Upper lobe of left lung (tissue), 6 donors: ENCODE measurements around the gene GALNS. TPM values are rescaled to one million over a fixed set of nuclear protein-coding genes. Genes with fewer than 3 reads are reported as not detected.

Source experiments
- ATAC-seq, 2 donors: fragments of 200-7000 bp; cut with Tn5 transposase; one replicate each; pipeline ENCODE4 v1.9.1; 2022; ENCODE audit warnings: mild to moderate bottlenecking in 2 of 2, moderate library complexity in 2 of 2; ENCODE audit not compliant: low FRiP score in 2 of 2
- DNase-seq, 2 donors: peaks; one replicate each; pipeline ENCODE4 v3.0.0-alpha.2; 2019 to 2020
- H3K27ac ChIP-seq, 4 donors: fragments of 200-600 bp; sonication (generic); one replicate each; pipeline ENCODE4 v1.5.1; 2016 to 2019
- H3K27me3 ChIP-seq, 4 donors: fragments of 200-600 bp; sonication (generic); one replicate each; pipeline ENCODE4 v1.5.1; 2017 to 2019
- H3K36me3 ChIP-seq, 4 donors: fragments of 200-600 bp; sonication (generic); one replicate each; pipeline ENCODE4 v1.5.1; 2016 to 2019
- H3K4me1 ChIP-seq, 4 donors: fragments of 200-600 bp; sonication (generic); one replicate each; pipeline ENCODE4 v1.5.1; 2018 to 2019
- H3K4me3 ChIP-seq, 4 donors: fragments of 200-600 bp; sonication (generic); one replicate each; pipeline ENCODE4 v1.5.1; 2017 to 2019; ENCODE audit warnings: mild to moderate bottlenecking in 2 of 4, moderate library complexity in 1 of 4
- H3K9me3 ChIP-seq, 4 donors: fragments of 200-600 bp; sonication (generic); one replicate each; pipeline ENCODE4 v1.5.1; 2018 to 2019
- CTCF ChIP-seq, 6 experiments: fragments of 450-650 bp in 4 of 6; fragments of 200-600 bp in 2 of 6; sonication (generic) in 2 of 6; IDR thresholded peaks; one replicate each; pipeline ENCODE4 v1.5.1; 2016 to 2019; ENCODE audit warnings: antibody characterized with exemption in 6 of 6
- EP300 ChIP-seq, 4 donors: sonication (generic); formaldehyde crosslinking; IDR thresholded peaks; one replicate each; pipeline ENCODE4 v1.5.1; 2017; ENCODE audit warnings: antibody characterized with exemption in 4 of 4, control low read depth in 2 of 4
- POLR2A ChIP-seq, 4 donors: fragments of 450-650 bp; IDR thresholded peaks; one replicate each; pipeline ENCODE4 v1.5.1; 2016 to 2017; ENCODE audit warnings: antibody characterized with exemption in 4 of 4, mild to moderate bottlenecking in 2 of 4
- POLR2AphosphoS5 ChIP-seq, 2 donors: sonication (generic); formaldehyde crosslinking; IDR thresholded peaks; one replicate each; pipeline ENCODE4 v1.5.1; 2017; ENCODE audit warnings: antibody characterized with exemption in 2 of 2
- whole genome bisulfite sequencing, 2 donors: methylation state at CpG; one replicate each; pipeline ENCODE4 v1.1.5; 2017 to 2018; 5-methylcytosine and 5-hydroxymethylcytosine counted together
- total RNA-seq, 6 donors: library from RNA; depleted of rRNA in 4 of 6; stranded (reverse); fragments of >200 nt in 4 of 6; gene quantifications; one replicate each; pipeline versions ENCODE4 v1.1.0 to v1.2.1, GENCODE V29; 2016 to 2021
- donor health status: DM: no; HTN: no; CAD: no; lungs with moderate emphysema.
- donor health status: DM: no; HTN: yes; CAD: no; lungs with severe emphysema.

GALNS gene
- total RNA-seq, 6 donors from 2014 or later = 24.8 to 140 (median 45.6) TPM

- H3K36me3 ChIP-seq = peaks cover 0 to 22% (median 15%) of the 10 kb centered on the region in 4 donors
- 56 to 62% methylated on average over 10 to 15 of the region's 20 CpGs for WGBS, 2 donors
- peak; percentile 43 to 51 for DNase-seq
- ATAC-seq = no peak
- peaks cover 27 to 48% (median 39%) of the 10 kb centered on the region in 4 donors for H3K4me1 ChIP-seq
- H3K27me3 ChIP-seq = no peaks in the 10 kb centered on the region
- peak overlapping the region in 3 of 4 donors; percentile 19 to 87 (median 49) for H3K27ac ChIP-seq
- H3K9me3 ChIP-seq = no peaks in the 10 kb centered on the region
- H3K4me3 ChIP-seq = peak overlapping the region in 1 of 4 donors; percentile 5
- TF ChIP-seq EP300 (IDR thresholded peaks at IDR 0.05) (no peak), POLR2AphosphoS5 (IDR thresholded peaks at IDR 0.05) (no peak), CTCF (IDR thresholded peaks at IDR 0.05) (no peak), POLR2A (IDR thresholded peaks at IDR 0.05) (no peak)
These were observed 2.2 kb downstream of the GALNS start for GRCh38 chr16:88854306-88855111.

- 71 to 76% methylated on average over 9 to 17 of the region's 17 CpGs for WGBS, 2 donors
- no peaks in the 10 kb centered on the region for H3K27me3 ChIP-seq
- ATAC-seq (no peak), DNase-seq (peak; percentile 57 to 63)
- H3K36me3 ChIP-seq = peaks cover 0 to 14% (median 12%) of the 10 kb centered on the region in 4 donors
- no peak overlapping the region for H3K4me3 ChIP-seq
- peak overlapping the region in 2 of 4 donors; percentile 34 to 35 for H3K27ac ChIP-seq
- H3K4me1 ChIP-seq = peaks cover 26 to 44% (median 39%) of the 10 kb centered on the region in 4 donors
- no peaks in the 10 kb centered on the region for H3K9me3 ChIP-seq
- TF ChIP-seq POLR2A (IDR thresholded peaks at IDR 0.05) (no peak), CTCF (IDR thresholded peaks at IDR 0.05) (no peak), EP300 (IDR thresholded peaks at IDR 0.05) (no peak), POLR2AphosphoS5 (IDR thresholded peaks at IDR 0.05) (no peak)
These were observed 3.3 kb downstream of the GALNS start for GRCh38 chr16:88853325-88853941.

- WGBS, 2 donors = 90 to 97% methylated on average over 15 to 17 of the region's 19 CpGs
- Histone ChIP-seq H3K4me3 (no peak overlapping the region), H3K36me3 (peaks cover 0 to 24% (median 15%) of the 10 kb centered on the region in 4 donors), H3K4me1 (peaks cover 19 to 34% (median 31%) of the 10 kb centered on the region in 4 donors), H3K27me3 (no peaks in the 10 kb centered on the region), H3K9me3 (no peaks in the 10 kb centered on the region), H3K27ac (no peak overlapping the region)
- ATAC-seq (no peak), DNase-seq (peak in 1 of 2 donors; percentile 56)
- no peak for TF ChIP-seq EP300 (IDR thresholded peaks at IDR 0.05)
- no peak for TF ChIP-seq CTCF (IDR thresholded peaks at IDR 0.05)
- TF ChIP-seq POLR2A (IDR thresholded peaks at IDR 0.05) = no peak
- no peak for TF ChIP-seq POLR2AphosphoS5 (IDR thresholded peaks at IDR 0.05)
These were observed 5.1 kb downstream of the GALNS start for GRCh38 chr16:88851616-88852015.

DNA sequence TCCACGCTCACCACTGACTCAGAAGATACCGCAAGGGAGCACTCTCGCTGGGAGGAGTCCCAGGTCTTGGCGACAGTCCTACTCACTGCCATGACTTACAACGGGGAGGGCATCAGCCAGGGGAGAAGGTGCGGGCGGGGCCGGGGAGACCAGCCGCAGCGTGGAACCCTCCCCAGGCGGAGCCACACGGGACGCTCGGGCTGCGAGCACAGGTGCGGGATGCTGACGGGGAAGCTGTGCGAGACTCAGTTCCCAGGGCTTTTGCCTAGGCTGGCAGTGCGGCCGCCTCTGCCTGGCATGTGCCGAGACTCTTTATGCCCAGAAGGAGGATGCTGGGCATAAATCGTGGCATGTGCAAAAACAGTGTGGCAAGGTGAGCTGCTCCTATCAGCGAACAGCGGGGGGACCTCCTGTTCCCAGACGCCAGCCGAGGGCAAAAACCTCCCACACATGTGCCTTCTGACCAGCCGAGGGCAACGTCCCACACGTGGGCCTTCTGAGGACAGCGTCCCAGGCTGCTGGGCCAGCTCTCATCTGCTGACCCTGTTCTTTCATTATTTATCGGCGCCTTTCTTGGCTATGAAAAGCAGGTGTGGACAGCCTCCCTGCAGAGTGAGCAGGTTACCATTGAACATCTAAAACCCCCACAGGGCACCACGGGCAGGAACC lies 6.1 kb downstream of the GALNS start:
- Histone ChIP-seq H3K9me3 (no peaks in the 10 kb centered on the region), H3K4me1 (peaks cover 12 to 25% (median 24%) of the 10 kb centered on the region in 4 donors), H3K27ac (no peak overlapping the region), H3K27me3 (no peaks in the 10 kb centered on the region), H3K36me3 (peaks cover 0 to 24% (median 15%) of the 10 kb centered on the region in 4 donors), H3K4me3 (no peak overlapping the region)
- ATAC-seq (no peak), DNase-seq (peak in 1 of 2 donors; percentile 68)
- TF ChIP-seq EP300 (IDR thresholded peaks at IDR 0.05) = no peak
- no peak for TF ChIP-seq POLR2AphosphoS5 (IDR thresholded peaks at IDR 0.05)
- TF ChIP-seq CTCF (IDR thresholded peaks at IDR 0.05) = no peak
- TF ChIP-seq POLR2A (IDR thresholded peaks at IDR 0.05) = no peak
- 92 to 95% methylated on average over 30 to 33 of the region's 33 CpGs for WGBS, 2 donors
